Panc1 (cell line): Measurements from ENCODE around the gene ANTXR2. TPM values are rescaled to one million over a fixed set of nuclear protein-coding genes. Genes with fewer than 3 reads are reported as not detected.

Source experiments
- ATAC-seq: fragments of 200-7000 bp; cut with Tn5 transposase; 2 replicates; pipeline ENCODE4 v1.9.1; 2020; ENCODE audit warnings: mild to moderate bottlenecking, moderate library complexity
- BruUV-seq: library from RNA; stranded (reverse); fragments of 400-500 nt; replicated peaks from 2 replicates; lab custom pipeline; 2021; lab: Mats Ljungman, UMichigan
- CTCF ChIA-PET: fragments of 300-600 bp; sonication (Branson Sonifier 250); formaldehyde crosslinking; loops from one replicate; lab custom pipeline; 2022; ENCODE audit warnings: antibody characterized with exemption; lab: Charles Lee
- POLR2A ChIA-PET: fragments of 300-600 bp; sonication (Branson Sonifier 250); formaldehyde crosslinking; loops from one replicate; lab custom pipeline; 2022; ENCODE audit warnings: antibody characterized with exemption; lab: Charles Lee
- DNase-seq: peaks from one replicate; pipeline ENCODE4 v3.0.0-alpha.2; 2010; ENCODE audit warnings: low read depth, low spot score
- H3K27ac ChIP-seq: 2 replicates; pipeline ENCODE4 v1.5.1; 2011; ENCODE audit warnings: mild to moderate bottlenecking, low read length, inconsistent platforms
- H3K27me3 ChIP-seq: fragments of 200-500 bp; sonication (Bioruptor generic); 2 replicates; pipeline ENCODE4 v1.6.0; 2014; ENCODE audit warnings: low read length, inconsistent platforms; ENCODE audit not compliant: control insufficient read depth, insufficient read depth
- H3K36me3 ChIP-seq: fragments of 200-500 bp; sonication (Bioruptor generic); 2 replicates; pipeline ENCODE4 v1.5.1; 2014; ENCODE audit warnings: inconsistent platforms, mild to moderate bottlenecking, low read length, moderate library complexity; ENCODE audit not compliant: control insufficient read depth, insufficient read depth
- H3K4me1 ChIP-seq: 2 replicates; pipeline ENCODE4 v1.5.1; 2011; ENCODE audit warnings: inconsistent platforms, mild to moderate bottlenecking, low read length, moderate library complexity; ENCODE audit not compliant: control insufficient read depth, insufficient read depth
- H3K4me3 ChIP-seq, 2 experiments: 2 replicates each; pipeline ENCODE4 v1.5.1; 2011 to 2012; ENCODE audit warnings: low read depth in 2 of 2, low read length in 2 of 2, mild to moderate bottlenecking in 2 of 2, inconsistent platforms in 1 of 2, moderate library complexity in 1 of 2
- H3K9me3 ChIP-seq: fragments of 200-500 bp; sonication (Bioruptor generic); 2 replicates; pipeline ENCODE4 v1.5.1; 2014; ENCODE audit warnings: low read depth, mild to moderate bottlenecking, inconsistent platforms, low read length, moderate library complexity; ENCODE audit not compliant: control insufficient read depth, insufficient read depth
- POLR2AphosphoS5 ChIP-seq: IDR thresholded peaks from 2 replicates; pipeline ENCODE4 v1.6.1; 2012; ENCODE audit warnings: mild to moderate bottlenecking, low read depth, low read length, moderate library complexity
- SIN3A ChIP-seq: IDR thresholded peaks from 2 replicates; pipeline ENCODE4 v1.6.1; 2012; ENCODE audit warnings: low read depth, mild to moderate bottlenecking, low read length, moderate library complexity, borderline replicate concordance; ENCODE audit not compliant: insufficient read depth
- TCF7L2 ChIP-seq: IDR thresholded peaks from 2 replicates; pipeline ENCODE4 v1.6.1; 2011; ENCODE audit warnings: mild to moderate bottlenecking, low read depth, low read length, inconsistent platforms
- in situ Hi-C: cut with HindIII; loops from 2 replicates; pipeline ENCODE4 v1.10.0; 2016; ENCODE audit warnings: low sequenced_read_pairs, low pct_unique_long_range_greater_than_20kb
- intact Hi-C: fragments of 100-400 bp; cut with micrococcal nuclease; formaldehyde crosslinking; loops from one replicate; pipeline ENCODE4 v1.10.0; 2022; ENCODE audit not compliant: unreplicated experiment
- total RNA-seq: library from RNA; stranded (reverse); gene quantifications from one replicate; pipeline ENCODE4 v1.2.1, GENCODE V29; 2021; ENCODE audit not compliant: unreplicated experiment
- TF ChIP-seq, protein P1 (sequence below), 2 experiments: IDR thresholded peaks; 2 replicates each; pipeline ENCODE4 v1.6.1; 2011 to 2012; ENCODE audit warnings: low read depth in 2 of 2, control low read depth in 1 of 2, low read length in 1 of 2, mild to moderate bottlenecking in 1 of 2, moderate library complexity in 1 of 2; ENCODE audit not compliant: insufficient read depth in 1 of 2
- TF ChIP-seq, protein P2 (sequence below): fragments of 450-650 bp; IDR thresholded peaks from 2 replicates; pipeline ENCODE4 v1.5.1; 2017; ENCODE audit warnings: mild to moderate bottlenecking

The ANTXR2 gene
- total RNA-seq, 1 experiment from 2014 or later: 27.8 TPM

DNA sequence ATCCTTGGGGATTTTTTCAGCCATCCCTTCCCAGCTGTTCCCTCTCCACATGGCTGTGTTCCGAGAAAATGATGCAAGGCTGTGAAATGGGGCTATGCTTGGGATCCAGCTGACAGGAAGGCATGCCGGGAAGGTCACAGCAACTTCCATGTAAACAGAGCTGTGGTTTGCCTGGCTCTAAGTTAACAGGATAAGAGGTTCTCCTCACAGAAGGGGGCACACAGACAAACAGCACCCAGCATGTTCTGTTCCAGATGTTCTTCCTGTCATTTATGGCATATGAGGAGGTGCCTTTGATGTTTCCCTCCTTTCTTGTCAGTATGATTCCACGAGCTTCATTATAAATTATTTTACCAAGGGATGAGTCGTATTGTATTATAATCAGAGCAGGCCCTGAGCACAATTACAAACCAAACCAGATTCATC is 220.7 kb downstream of the ANTXR2 start:
- H3K36me3 ChIP-seq: no peaks in the 10 kb centered on the region
- DNase-seq (peak; percentile 25), ATAC-seq (no peak)
- no TSS peak for BruUV-seq
- in situ Hi-C loops: no loop called here
- POLR2A ChIA-PET: no interaction called here
- H3K9me3 ChIP-seq: no peaks in the 10 kb centered on the region
- H3K4me3 ChIP-seq: no peak overlapping the region
- TF ChIP-seq, protein P1, sequence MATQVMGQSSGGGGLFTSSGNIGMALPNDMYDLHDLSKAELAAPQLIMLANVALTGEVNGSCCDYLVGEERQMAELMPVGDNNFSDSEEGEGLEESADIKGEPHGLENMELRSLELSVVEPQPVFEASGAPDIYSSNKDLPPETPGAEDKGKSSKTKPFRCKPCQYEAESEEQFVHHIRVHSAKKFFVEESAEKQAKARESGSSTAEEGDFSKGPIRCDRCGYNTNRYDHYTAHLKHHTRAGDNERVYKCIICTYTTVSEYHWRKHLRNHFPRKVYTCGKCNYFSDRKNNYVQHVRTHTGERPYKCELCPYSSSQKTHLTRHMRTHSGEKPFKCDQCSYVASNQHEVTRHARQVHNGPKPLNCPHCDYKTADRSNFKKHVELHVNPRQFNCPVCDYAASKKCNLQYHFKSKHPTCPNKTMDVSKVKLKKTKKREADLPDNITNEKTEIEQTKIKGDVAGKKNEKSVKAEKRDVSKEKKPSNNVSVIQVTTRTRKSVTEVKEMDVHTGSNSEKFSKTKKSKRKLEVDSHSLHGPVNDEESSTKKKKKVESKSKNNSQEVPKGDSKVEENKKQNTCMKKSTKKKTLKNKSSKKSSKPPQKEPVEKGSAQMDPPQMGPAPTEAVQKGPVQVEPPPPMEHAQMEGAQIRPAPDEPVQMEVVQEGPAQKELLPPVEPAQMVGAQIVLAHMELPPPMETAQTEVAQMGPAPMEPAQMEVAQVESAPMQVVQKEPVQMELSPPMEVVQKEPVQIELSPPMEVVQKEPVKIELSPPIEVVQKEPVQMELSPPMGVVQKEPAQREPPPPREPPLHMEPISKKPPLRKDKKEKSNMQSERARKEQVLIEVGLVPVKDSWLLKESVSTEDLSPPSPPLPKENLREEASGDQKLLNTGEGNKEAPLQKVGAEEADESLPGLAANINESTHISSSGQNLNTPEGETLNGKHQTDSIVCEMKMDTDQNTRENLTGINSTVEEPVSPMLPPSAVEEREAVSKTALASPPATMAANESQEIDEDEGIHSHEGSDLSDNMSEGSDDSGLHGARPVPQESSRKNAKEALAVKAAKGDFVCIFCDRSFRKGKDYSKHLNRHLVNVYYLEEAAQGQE (IDR thresholded peaks at IDR 0.05; ENCODE audit: insufficient read depth in 1 of 2, low read depth in 2 of 2, low read length in 1 of 2): no peak
- TF ChIP-seq SIN3A (no peak), POLR2AphosphoS5 (no peak), TCF7L2 (no peak)
- TF ChIP-seq, protein P2, sequence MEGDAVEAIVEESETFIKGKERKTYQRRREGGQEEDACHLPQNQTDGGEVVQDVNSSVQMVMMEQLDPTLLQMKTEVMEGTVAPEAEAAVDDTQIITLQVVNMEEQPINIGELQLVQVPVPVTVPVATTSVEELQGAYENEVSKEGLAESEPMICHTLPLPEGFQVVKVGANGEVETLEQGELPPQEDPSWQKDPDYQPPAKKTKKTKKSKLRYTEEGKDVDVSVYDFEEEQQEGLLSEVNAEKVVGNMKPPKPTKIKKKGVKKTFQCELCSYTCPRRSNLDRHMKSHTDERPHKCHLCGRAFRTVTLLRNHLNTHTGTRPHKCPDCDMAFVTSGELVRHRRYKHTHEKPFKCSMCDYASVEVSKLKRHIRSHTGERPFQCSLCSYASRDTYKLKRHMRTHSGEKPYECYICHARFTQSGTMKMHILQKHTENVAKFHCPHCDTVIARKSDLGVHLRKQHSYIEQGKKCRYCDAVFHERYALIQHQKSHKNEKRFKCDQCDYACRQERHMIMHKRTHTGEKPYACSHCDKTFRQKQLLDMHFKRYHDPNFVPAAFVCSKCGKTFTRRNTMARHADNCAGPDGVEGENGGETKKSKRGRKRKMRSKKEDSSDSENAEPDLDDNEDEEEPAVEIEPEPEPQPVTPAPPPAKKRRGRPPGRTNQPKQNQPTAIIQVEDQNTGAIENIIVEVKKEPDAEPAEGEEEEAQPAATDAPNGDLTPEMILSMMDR: no peak
- intact Hi-C loops: no loop called here
- H3K27me3 ChIP-seq: no peaks in the 10 kb centered on the region
- no peak overlapping the region; the same call in 1 of the 2 replicates for H3K27ac ChIP-seq
- no peaks in the 10 kb centered on the region for H3K4me1 ChIP-seq
- CTCF ChIA-PET: no interaction called here

DNA sequence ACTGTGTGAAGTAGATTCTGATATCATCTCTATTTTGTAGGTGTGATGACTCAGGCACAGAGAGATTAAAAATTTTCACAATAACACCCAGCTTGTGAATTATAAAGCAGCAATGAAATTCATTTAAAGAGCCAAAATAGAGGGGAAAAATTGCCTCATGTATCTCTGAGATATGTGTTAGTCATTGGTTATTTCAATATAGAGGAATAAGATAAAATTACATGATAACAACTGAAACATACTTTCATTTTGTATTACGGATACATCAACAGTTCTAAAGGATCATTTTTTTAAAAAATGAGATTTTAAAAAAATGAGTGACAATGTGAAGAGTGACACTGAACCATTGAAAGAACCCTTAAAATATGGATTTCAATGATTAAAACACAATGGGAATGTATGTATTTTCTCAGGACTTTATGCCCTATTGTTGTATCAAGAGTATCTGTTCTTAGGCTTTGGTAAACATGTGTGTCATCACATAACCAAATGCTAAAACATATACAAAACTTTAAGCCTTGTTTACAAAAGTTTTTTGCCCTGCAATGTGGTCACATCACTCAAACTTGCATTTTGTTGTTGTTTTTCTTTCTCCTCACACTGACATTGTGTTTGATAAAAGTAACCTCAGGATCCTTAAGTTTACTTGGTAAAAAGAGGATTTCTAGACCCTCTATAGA is 221.3 kb downstream of the ANTXR2 start:
- TF ChIP-seq, protein P1 (IDR thresholded peaks at IDR 0.05; ENCODE audit: insufficient read depth in 1 of 2, low read depth in 2 of 2, low read length in 1 of 2): no peak
- TF ChIP-seq POLR2AphosphoS5 (no peak), SIN3A (no peak), TCF7L2 (no peak)
- TF ChIP-seq, protein P2: no peak
- H3K4me1 ChIP-seq: no peaks in the 10 kb centered on the region
- BruUV-seq: no TSS peak
- in situ Hi-C loops: no loop called here
- H3K9me3 ChIP-seq: no peaks in the 10 kb centered on the region
- DNase-seq (no peak), ATAC-seq (no peak)
- H3K36me3 ChIP-seq: no peaks in the 10 kb centered on the region
- intact Hi-C loops: no loop called here
- H3K4me3 ChIP-seq: no peak overlapping the region
- no peak overlapping the region; the same call in 1 of the 2 replicates for H3K27ac ChIP-seq
- ChIA-PET CTCF (no interaction called here), POLR2A (no interaction called here)
- H3K27me3 ChIP-seq: no peaks in the 10 kb centered on the region
